ACHN (cell line): ENCODE data around the gene LNPEP.
"Not testable (repeated sequence)": the region's sequence is repeated elsewhere in the genome, so short reads cannot be mapped to it uniquely, and the experiment has no call there.

ENCODE experiments used
- DNase-seq: peaks from one replicate; pipeline ENCODE4 v3.0.0-alpha.2; 2015
- in situ Hi-C: cut with HindIII; loops from 2 replicates; pipeline ENCODE4 v1.10.0; 2017; ENCODE audit warnings: low sequenced_read_pairs, low pct_ligation_motif_present, low pct_unique_long_range_greater_than_20kb

Gene LNPEP

DNA sequence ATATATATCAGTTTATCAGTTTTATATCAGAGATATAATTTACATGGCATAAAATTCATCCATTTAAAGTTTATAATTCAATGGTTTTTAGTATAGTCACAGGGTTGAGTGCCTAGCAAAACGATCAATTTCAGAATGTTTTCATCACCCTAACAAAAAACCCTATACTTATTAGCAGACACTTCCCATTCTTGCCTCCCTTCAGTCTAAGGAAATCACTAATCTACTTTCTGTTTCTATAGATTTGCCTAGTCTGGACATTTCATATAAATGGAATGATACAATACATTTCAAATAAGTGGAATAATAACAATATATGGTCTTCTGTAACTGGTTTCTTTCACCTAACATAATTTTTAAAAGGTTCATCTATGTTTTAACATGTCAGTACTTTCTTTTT is 9.6 kb upstream of the LNPEP start:
- DNase-seq = no peak
- in situ Hi-C loops = no loop called here

DNA sequence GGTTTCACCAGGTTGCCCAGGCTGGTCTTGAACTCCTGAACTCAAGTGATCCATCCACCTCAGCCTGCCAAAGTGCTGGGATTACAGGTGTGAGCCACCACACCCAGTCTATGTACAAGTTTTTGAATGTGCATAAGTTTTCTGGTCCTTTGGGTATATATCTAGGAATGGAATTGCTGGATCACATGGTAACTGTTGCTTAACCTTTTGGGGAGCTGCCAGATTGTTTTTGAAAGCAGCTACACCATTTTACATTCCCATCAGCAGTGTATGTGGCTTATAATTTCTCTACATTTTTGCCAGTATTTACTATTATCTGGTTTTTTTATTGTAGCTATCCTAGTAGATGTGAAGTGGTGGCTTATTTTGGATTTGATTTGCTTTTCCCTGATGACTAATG is 8.9 kb upstream of the LNPEP start:
- in situ Hi-C loops = no loop called here
- DNase-seq = no peak

GRCh38 chr5:96928931-96929708 is 6.8 kb upstream of the LNPEP start:
- in situ Hi-C loops = no loop called here

DNA sequence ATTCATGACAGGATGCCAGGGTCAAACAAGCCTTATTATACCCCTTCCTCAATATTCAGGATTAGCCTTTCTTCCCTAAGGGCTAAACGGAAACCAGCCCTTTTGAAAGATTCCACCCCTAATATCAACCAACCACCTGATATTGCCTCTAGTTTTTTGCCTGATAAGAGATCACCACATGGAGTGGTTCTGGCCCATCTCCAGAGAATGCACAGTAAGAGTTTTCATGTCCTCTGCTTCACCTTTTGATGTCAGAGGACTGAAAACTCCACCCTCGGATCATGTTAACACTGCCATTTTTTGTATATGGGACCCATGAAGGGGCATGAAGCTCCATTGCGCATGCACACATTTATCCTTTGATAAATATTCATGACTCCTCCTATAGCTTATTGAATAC is 5.8 kb upstream of the LNPEP start:
- DNase-seq = no peak
- in situ Hi-C loops = no loop called here

More at GRCh38 chr5:96928931-96929708, 6.8 kb upstream of the LNPEP start:
- DNase-seq = no peak

- in situ Hi-C loops = no loop called here
- no peak for DNase-seq
These were observed 5.3 kb upstream of the LNPEP start for GRCh38 chr5:96930589-96930988.

- DNase-seq, in situ Hi-C loops: not testable (repeated sequence)
These were observed 4.8 kb upstream of the LNPEP start for GRCh38 chr5:96931037-96931436.

- in situ Hi-C loops = no loop called here
- DNase-seq = no peak
These were observed 4.3 kb upstream of the LNPEP start for GRCh38 chr5:96931605-96932004.

GRCh38 chr5:96932026-96932425 is 3.9 kb upstream of the LNPEP start:
- in situ Hi-C loops = no loop called here
- DNase-seq = no peak

DNA sequence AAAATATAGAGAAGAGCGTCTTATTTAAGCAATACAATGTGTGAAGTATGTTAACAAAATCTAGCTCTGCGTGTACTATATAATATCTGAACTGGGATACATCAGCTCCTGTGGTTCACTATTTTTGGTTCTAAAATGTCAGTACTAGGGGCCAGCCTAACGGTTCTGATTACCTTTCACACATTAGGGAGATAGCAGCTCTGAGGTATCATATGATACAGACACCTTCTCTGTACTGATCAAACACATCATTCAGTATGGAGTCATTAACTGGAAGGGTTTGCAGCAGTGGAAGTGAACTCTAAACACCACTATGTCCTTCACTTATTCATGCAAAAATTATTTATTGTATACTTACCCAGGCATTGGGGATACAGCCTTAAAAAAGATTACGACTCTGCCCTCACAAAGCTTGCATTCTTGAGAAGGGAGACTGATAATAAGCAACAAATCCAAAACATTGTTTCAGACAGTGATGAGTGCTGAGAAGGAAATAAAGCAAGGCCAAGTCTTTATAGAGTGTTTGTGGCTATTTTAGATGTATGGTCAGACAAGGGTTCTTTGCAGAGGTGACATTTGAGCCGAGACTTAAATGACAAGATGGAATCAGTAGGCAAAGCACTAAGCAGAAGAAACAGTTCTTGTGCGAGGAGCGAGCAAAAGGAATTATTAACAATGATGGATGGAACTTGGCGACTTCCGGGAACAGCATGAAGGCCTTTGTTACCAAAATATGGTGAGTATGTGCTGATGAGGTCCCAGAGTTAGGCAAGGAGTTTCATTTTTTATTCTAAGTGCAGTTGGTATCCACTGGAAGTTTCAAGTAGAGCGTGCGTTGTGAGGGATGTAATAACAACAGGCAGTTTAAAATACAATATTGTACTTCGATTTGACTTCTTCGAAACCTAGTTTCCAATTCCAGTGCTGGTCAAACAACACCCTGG is 1.8 kb upstream of the LNPEP start:
- in situ Hi-C loops = no loop called here
- DNase-seq = peak; percentile 36

DNA sequence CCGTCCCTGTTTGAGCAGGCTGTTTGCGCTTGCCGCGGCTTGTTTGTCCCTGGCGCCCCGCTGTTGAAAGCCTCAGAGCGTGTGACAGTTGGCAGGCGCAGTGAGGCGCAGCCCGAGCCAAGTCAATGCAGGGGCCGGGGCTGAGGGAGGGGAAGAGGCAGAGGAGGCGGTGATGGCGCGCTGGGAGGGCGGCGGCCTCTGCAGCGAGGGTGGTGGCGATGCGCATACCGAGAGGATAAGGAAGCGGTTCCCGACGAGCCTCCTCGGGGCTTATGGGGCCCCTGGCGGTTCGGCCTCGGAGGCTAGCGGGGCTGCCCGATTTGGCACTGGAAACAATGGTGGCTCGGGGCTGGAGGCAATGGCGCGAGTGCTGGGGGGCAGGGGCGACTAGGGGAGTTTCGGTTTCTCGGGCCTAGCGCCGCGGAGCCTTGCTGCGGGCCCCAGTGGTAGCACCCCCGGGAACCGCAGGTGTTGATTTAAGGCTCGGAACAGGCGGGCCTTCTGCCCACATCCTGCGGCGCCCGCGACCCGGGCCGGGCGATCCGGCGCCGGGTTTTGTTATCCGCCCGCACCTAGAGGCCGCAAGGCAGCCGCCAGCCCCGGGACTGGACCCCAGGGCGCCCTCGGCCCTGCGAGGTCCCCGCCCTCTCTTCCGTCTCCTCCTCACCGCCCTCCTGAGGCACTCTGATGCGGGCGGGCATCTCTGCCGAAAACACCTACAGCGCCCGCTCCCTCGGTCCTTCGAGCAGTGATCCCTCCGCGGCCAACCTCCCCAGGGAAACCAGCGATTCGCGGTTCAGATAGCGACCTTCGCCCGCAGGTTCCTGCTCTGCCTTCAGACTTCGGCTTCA is 947 bp upstream of the LNPEP start:
- peak; percentile 92 for DNase-seq
- in situ Hi-C loops = no loop called here

- DNase-seq = peak; percentile 36
- in situ Hi-C loops = no loop called here
These were observed 796 bp downstream of the LNPEP start for GRCh38 chr5:96936431-96937320.

DNA sequence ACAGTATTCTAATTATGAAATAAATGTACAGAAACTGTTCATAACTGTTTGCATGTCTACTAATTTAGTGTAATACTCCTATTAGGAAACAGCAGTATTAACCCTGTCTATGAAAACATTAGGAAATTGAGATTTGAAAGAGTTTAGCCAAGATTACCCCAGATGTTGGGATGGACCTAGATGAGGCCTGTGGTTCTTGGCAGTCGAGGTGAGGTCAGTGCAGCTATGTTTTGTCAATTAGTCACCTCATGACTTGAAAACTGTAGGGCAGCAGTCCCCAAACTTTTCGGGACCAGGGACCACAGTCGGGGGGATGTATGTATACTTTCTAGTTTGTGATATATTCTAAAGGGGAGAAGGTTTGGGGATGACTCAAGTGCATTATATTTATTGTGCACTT is 4.7 kb downstream of the LNPEP start:
- in situ Hi-C loops = no loop called here

DNA sequence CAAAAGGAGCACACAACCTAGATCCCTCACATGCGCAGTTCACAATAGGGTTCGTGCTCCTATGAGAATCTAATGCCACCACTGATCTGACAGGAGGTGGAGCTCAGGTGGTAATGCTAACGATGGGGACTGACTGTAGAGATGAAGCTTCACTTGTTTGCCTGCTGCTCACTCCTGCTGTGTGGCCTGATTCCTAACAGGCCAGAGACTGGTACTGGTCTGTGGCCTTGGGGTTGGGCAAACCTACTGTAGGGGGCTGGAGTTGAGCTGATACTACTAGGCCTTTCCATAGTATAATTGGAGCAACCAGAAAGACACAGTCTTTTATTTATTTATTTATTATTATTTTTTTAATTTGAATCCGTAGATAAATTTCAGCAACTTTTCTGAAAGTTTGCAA is 5.3 kb downstream of the LNPEP start:
- in situ Hi-C loops = no loop called here
- DNase-seq = no peak

More for the DNA sequence above, 4.7 kb downstream of the LNPEP start:
- no peak for DNase-seq

- in situ Hi-C loops = no loop called here
These were observed 6.2 kb downstream of the LNPEP start for GRCh38 chr5:96942078-96942477.

DNA sequence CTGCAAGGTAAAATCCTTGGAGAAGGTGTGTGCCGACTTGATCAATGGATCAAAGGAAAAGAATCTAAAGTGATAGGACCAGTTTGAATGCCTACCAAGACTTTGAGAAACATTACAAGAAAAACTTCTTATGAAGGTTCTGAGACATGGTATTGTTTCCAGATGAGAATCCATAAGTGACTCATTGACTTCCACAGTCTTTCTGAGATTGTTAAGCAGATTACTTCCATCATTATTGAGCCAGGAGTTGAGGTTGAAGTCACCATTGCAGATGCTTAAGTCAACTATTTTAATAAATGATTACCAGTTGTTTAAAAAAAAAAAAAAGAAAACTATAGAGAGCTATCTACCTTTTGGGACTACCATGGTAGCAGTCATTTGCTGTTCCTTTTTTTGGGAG is 7.0 kb downstream of the LNPEP start:
- no peak for DNase-seq

More at GRCh38 chr5:96942078-96942477, 6.2 kb downstream of the LNPEP start:
- DNase-seq = no peak

DNA sequence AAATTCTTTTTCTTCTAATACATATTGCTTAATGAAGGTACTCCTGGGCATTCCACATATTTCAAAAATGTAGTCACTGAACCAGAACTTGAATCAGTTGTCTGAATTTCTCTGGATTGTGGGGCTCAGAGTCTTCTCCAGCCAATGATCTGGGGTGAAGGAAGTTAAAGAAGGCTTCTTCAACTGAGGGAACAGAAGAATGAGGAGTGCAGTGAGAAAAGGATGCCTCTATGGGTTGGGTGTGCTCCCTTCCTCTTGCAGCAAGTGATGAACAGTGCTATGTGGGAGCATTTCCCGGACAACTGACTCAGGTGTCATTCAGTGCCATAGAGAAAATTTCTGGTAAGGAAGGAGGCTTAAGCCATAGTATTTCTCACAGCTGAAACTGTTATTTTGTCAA is 7.9 kb downstream of the LNPEP start:
- no peak for DNase-seq
- in situ Hi-C loops = no loop called here

More for the DNA sequence above, 7.0 kb downstream of the LNPEP start:
- in situ Hi-C loops = no loop called here

DNA sequence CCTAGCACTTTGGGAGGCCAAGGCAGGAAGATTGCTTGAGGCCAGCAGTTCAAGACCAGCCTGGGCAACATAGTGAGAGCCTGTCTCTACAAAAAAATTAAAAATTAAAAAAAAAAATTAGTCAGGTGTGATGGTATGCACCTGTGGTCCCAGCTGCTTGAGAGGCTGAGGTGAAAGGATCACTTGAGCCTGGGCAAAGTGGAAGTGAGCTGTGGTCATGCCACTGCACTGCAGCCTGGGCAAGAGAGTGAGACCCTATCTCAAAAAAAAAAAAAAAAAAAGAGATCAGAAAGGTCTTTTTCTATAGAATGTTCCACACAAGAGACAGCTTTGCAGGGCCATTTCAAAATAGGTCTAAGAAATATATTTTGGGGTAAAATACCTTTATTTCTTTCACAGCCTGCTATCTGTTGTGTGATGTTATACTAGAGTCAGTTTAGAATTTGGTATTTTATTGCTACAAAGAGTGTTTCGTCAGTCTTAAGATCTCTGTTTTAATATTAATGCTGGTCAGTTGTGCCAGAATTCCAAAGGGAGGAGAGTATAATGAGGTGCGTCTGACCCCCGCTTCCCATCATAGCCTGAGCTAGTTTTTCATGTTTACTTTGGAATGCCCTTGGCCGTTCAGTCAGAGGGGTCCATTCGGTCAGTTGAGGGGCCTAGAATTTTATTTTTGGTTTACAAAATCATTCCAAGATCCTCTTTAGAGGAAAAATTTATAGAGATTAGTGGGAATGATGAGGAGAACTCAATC is 9.4 kb downstream of the LNPEP start:
- in situ Hi-C loops = no loop called here
- DNase-seq = no peak
